ENCODE results near the gene NGLY1.

NGLY1 gene

DNA sequence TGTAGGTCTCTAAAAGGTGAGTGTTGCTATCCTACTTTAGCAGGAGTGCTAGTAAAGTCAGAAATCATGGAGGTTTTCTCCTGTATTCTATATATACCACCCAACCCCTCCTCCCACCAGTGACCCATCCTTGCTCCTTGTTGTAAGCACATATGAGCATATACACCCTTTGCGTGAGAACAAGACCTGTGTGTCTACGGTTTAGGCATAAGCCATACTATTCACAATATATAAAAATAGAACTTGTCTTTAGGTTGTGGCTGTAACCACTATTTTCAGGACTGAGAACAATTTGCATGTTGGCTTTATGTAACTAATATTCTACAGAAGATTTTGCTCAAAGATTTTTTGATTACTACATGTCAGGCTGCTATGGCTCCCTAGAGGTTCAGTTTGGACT is 59.4 kb downstream of the NGLY1 start:
- DNase-seq (ENCODE audit: insufficient read length, low spot score) (no peak), FAIRE-seq (no peak)
- no peak for TF ChIP-seq POU2F2 (IDR thresholded peaks at IDR 0.05; ENCODE audit: low read depth, low read length)
- TF ChIP-seq POLR2A (IDR thresholded peaks at IDR 0.05; ENCODE audit: low read depth, low read length): no peak
- TF ChIP-seq TAF1 (IDR thresholded peaks at IDR 0.05; ENCODE audit: low read depth, low read length): no peak

DNA sequence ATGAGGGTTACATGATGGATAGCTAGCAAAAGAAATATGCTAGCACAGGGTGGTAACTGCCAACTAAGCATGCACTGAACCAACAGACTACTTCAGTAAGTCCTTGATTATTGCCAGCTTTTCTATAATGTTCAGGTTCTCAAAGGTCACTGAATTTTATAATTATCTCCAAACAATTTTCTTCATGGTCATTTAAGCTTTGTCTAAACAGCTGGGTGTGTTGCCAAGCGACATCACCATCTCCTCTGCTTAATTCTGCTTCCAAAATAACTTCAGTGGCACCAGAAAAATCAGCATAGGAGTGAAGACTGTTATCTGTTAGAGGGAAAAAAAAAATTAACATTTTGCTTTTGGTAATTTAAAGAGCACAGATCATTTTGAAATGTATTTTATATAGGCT is 63.9 kb downstream of the NGLY1 start:
- FAIRE-seq (no peak), DNase-seq (ENCODE audit: insufficient read length, low spot score) (no peak)
- TF ChIP-seq SPI1 (IDR thresholded peaks at IDR 0.05; ENCODE audit: low read depth, low read length) (no peak), POU2F2 (IDR thresholded peaks at IDR 0.05; ENCODE audit: low read depth, low read length) (no peak), POLR2AphosphoS5 (IDR thresholded peaks at IDR 0.05; ENCODE audit: low read depth, low read length) (no peak), PAX5 (IDR thresholded peaks at IDR 0.05; ENCODE audit: insufficient read depth, low read length, severe bottlenecking) (no peak), TAF1 (IDR thresholded peaks at IDR 0.05; ENCODE audit: low read depth, low read length) (no peak), POLR2A (IDR thresholded peaks at IDR 0.05; ENCODE audit: low read depth, low read length) (no peak)

DNA sequence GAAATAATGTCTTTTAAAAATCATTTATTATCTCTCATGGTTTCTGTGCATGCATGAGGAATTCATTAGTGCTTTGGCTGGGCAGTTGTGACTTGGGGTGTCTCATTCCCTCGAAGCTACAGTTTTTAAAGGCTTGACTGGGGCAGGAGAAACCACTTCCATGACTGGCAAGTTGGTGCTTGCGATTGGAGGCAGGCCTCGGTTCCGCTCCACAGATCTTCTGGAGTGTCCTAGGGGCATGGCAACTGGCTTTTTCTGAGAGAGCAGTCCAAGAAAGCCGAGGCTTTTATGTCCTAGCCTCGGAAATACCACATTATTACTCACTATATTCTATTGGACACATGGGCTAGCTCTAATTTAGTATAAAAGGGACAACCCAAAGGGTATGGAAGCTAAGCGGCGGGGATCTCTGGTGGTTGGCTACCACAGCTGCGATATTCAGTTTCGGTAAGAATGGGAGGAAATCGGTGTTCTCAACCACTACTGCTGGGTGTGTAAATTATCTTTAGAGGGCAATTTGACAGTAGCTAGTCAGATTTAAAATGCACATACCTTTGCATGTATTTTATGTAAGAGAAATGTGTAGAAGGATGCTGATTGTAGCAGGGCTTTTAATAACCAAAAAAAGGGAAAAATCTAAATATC is 69.8 kb downstream of the NGLY1 start:
- DNase-seq (ENCODE audit: insufficient read length, low spot score) (no peak), FAIRE-seq (no peak)

DNA sequence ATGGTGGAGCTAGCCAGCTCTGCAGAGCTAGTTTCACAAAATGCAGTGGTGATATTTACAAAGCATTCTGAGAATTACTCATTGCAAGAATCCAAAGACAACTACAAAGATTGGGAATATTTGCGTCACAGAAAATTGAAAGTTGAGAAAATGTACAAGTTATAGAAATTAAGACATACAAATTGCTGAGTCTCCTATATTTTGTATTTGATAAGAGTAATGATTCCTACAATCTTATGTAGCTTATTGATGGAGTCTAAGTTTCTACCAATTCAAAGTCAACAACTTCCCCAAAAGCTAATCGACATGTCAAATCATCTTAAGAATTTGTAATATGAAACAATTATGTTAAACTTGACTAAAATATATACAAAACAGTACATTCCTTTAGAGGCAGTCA is 72.2 kb downstream of the NGLY1 start:
- FAIRE-seq: no peak
- TF ChIP-seq TAF1 (IDR thresholded peaks at IDR 0.05; ENCODE audit: low read depth, low read length): no peak
- TF ChIP-seq PAX5 (IDR thresholded peaks at IDR 0.05; ENCODE audit: insufficient read depth, low read length, severe bottlenecking): no peak
- no peak for TF ChIP-seq POLR2AphosphoS5 (IDR thresholded peaks at IDR 0.05; ENCODE audit: low read depth, low read length)
- TF ChIP-seq POLR2A (IDR thresholded peaks at IDR 0.05; ENCODE audit: low read depth, low read length): no peak
- TF ChIP-seq SPI1 (IDR thresholded peaks at IDR 0.05; ENCODE audit: low read depth, low read length): no peak
- no peak for TF ChIP-seq POU2F2 (IDR thresholded peaks at IDR 0.05; ENCODE audit: low read depth, low read length)
- DNase-seq (ENCODE audit: insufficient read length, low spot score): no peak

More for the DNA sequence above, 69.8 kb downstream of the NGLY1 start:
- TF ChIP-seq POLR2AphosphoS5 (IDR thresholded peaks at IDR 0.05; ENCODE audit: low read depth, low read length) (no peak), PAX5 (IDR thresholded peaks at IDR 0.05; ENCODE audit: insufficient read depth, low read length, severe bottlenecking) (no peak)

DNA sequence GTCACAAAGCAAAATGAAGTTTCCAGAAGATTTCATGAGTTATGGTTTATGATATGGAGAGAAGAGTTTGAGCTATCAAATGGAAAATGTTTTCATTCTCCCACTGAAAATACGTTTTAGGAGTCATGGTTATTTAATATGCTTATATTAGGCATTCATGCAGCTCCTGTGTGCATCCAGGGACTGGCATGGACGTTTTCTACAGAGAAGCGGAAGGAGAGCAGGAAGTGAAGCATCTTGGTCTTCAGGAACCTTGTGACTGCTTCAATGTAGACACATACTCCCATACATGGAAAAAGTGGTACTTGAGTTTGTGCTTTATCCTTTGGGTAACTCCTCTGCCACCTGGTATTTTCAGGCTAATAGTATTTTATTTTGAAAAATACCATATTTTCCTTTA is 75.2 kb downstream of the NGLY1 start:
- TF ChIP-seq POLR2A (IDR thresholded peaks at IDR 0.05; ENCODE audit: low read depth, low read length) (no peak), SPI1 (IDR thresholded peaks at IDR 0.05; ENCODE audit: low read depth, low read length) (no peak), TAF1 (IDR thresholded peaks at IDR 0.05; ENCODE audit: low read depth, low read length) (no peak), POLR2AphosphoS5 (IDR thresholded peaks at IDR 0.05; ENCODE audit: low read depth, low read length) (no peak), POU2F2 (IDR thresholded peaks at IDR 0.05; ENCODE audit: low read depth, low read length) (no peak), PAX5 (IDR thresholded peaks at IDR 0.05; ENCODE audit: insufficient read depth, low read length, severe bottlenecking) (no peak)
- DNase-seq (ENCODE audit: insufficient read length, low spot score) (no peak), FAIRE-seq (no peak)

DNA sequence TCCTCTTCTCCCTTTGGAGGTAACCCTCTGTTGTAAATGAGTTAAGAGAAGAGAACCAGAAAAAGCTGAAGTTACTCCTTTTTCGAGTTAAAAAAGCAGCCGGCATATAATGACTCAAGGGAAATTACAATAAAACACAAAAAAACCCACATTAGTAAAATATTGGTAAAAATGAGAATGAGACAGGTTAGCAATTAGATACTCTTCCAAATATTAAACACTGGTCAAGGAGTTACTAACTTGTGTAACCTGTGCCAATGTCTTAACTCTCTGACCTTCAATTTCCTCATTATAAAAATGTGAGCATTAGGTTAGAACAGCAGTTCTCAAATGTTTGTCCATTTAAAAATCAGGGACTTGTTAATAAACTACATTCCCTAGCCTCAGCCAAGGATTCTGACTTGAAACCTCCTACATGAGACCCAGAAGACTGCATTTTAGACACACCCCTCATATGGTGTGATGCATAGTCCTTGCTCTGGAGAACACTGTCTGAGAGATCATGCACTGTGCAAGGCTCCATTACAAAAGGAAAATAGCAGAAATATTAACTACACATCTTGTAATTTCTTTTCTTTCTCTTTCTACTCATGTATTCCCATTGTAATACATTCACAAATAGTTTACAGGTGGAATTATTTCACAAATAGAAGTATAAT is 75.8 kb downstream of the NGLY1 start:
- TF ChIP-seq TAF1 (IDR thresholded peaks at IDR 0.05; ENCODE audit: low read depth, low read length) (no peak), POU2F2 (IDR thresholded peaks at IDR 0.05; ENCODE audit: low read depth, low read length) (no peak), POLR2A (IDR thresholded peaks at IDR 0.05; ENCODE audit: low read depth, low read length) (no peak), POLR2AphosphoS5 (IDR thresholded peaks at IDR 0.05; ENCODE audit: low read depth, low read length) (no peak), SPI1 (IDR thresholded peaks at IDR 0.05; ENCODE audit: low read depth, low read length) (no peak), PAX5 (IDR thresholded peaks at IDR 0.05; ENCODE audit: insufficient read depth, low read length, severe bottlenecking) (no peak)
- no peak for FAIRE-seq

DNA sequence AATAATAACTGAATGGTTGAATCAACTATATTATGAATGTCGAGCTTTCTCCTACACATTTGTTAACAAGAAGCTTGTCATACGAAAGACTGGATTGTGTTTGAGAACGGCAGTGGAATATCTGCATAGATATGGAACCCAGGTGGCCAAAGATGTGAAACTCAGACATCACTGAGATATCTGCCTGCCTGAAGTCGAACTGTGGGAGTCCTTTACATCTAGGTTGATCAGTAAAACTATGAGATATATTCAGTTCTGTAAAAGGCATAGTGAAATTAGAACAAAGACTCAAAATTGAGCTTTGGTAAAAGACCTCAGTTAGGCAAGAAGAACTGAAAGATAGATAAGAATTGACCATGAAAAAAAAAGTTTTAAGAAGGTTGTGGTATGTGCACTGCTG is 77.0 kb downstream of the NGLY1 start:
- no peak for DNase-seq (ENCODE audit: insufficient read length, low spot score)
- TF ChIP-seq SPI1 (IDR thresholded peaks at IDR 0.05; ENCODE audit: low read depth, low read length) (no peak), POLR2A (IDR thresholded peaks at IDR 0.05; ENCODE audit: low read depth, low read length) (no peak), PAX5 (IDR thresholded peaks at IDR 0.05; ENCODE audit: insufficient read depth, low read length, severe bottlenecking) (no peak)
- FAIRE-seq: no peak

More for the DNA sequence above, 75.8 kb downstream of the NGLY1 start:
- no peak for DNase-seq (ENCODE audit: insufficient read length, low spot score)

DNA sequence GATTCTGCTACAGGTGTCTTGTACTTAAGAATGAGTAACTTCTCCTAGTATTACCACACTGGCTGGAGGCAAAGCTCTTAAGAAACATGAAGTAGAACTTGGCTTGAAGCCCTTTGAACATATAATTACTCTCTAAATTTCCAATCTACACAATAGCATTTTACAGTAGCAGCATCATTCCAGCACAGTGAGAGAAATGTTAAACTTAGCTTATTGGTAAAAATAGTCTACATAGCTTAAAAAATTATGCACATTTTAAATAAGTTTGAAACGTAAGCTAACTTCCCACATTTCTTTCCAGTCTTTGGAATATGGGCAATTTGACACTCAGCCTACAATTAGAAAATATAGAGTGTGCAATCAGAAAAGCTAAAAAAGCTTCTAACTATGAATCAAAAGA is 85.7 kb downstream of the NGLY1 start:
- DNase-seq (ENCODE audit: insufficient read length, low spot score) (no peak), FAIRE-seq (no peak)
- TF ChIP-seq POLR2A (IDR thresholded peaks at IDR 0.05; ENCODE audit: low read depth, low read length): no peak
- TF ChIP-seq TAF1 (IDR thresholded peaks at IDR 0.05; ENCODE audit: low read depth, low read length): no peak
- TF ChIP-seq SPI1 (IDR thresholded peaks at IDR 0.05; ENCODE audit: low read depth, low read length): no peak
- TF ChIP-seq PAX5 (IDR thresholded peaks at IDR 0.05; ENCODE audit: insufficient read depth, low read length, severe bottlenecking): no peak
- no peak for TF ChIP-seq POLR2AphosphoS5 (IDR thresholded peaks at IDR 0.05; ENCODE audit: low read depth, low read length)
- no peak for TF ChIP-seq POU2F2 (IDR thresholded peaks at IDR 0.05; ENCODE audit: low read depth, low read length)

DNA sequence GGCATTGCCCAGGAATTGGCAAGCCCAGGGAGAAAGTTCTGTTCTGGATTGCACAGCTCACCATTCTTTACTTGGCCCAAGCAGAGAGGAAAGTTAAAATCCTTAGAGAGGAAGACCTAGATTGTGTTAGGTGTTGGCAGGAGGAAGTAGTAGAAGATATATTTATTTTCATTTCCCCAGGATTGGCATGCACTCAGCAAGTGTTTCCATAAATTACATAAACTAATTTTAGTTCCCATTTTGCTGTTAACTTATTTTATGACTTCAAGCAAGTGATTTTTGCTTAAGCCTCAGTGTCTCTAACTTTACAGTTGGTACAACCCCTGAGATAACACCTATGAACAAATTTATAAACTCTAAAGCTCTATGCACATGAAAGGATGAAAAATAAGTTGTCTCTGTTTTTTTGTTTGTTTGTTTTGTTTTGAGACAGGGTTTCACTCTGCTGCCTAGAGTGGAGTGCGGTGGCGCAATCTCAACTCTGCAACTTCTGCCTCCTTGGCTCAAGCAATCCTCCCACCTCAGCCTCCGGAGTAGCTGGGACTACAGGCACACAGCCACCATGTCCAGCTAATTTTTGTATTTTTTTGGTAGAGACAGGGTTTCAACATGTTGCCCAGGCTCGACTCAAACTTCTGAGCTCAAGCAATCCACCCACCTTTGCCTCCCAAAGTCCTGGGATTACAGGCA is 87.4 kb downstream of the NGLY1 start:
- TF ChIP-seq POLR2A (IDR thresholded peaks at IDR 0.05; ENCODE audit: low read depth, low read length) (no peak), POLR2AphosphoS5 (IDR thresholded peaks at IDR 0.05; ENCODE audit: low read depth, low read length) (no peak), TAF1 (IDR thresholded peaks at IDR 0.05; ENCODE audit: low read depth, low read length) (no peak), POU2F2 (IDR thresholded peaks at IDR 0.05; ENCODE audit: low read depth, low read length) (no peak), PAX5 (IDR thresholded peaks at IDR 0.05; ENCODE audit: insufficient read depth, low read length, severe bottlenecking) (no peak)
- FAIRE-seq: no peak
- no peak for DNase-seq (ENCODE audit: insufficient read length, low spot score)

DNA sequence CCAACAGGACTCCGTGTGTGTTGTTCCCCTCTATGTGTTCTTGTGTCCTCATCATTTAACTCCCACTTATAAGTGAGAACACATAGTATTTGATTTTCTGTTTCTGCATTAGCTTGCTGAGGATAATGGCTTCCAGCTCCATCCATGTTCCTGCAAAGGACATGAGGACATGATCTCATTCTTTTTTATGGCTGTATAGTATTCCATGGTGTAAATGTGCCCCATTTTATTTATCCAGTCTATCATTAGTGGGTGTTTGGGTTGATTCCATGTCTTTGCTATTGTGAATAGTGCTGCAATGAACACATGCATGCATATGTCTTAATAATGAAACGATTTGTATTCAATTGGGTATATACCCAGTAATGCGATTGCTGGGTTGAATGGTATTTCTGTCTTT is 90.0 kb downstream of the NGLY1 start:
- TF ChIP-seq PAX5 (IDR thresholded peaks at IDR 0.05; ENCODE audit: insufficient read depth, low read length, severe bottlenecking): no peak
- no peak for TF ChIP-seq SPI1 (IDR thresholded peaks at IDR 0.05; ENCODE audit: low read depth, low read length)
- no peak for TF ChIP-seq POLR2A (IDR thresholded peaks at IDR 0.05; ENCODE audit: low read depth, low read length)
- TF ChIP-seq TAF1 (IDR thresholded peaks at IDR 0.05; ENCODE audit: low read depth, low read length): no peak
- TF ChIP-seq POU2F2 (IDR thresholded peaks at IDR 0.05; ENCODE audit: low read depth, low read length): no peak
- TF ChIP-seq POLR2AphosphoS5 (IDR thresholded peaks at IDR 0.05; ENCODE audit: low read depth, low read length): no peak
- FAIRE-seq (no peak), DNase-seq (ENCODE audit: insufficient read length, low spot score) (no peak)

All from GM12891 (cell line).